ENCODE measurements around the gene FAM107A. TPM values are rescaled to one million over a fixed set of nuclear protein-coding genes. Genes with fewer than 3 reads are reported as not detected.

The FAM107A gene
- total and polyA plus RNA-seq, 8 donors: 4.7 to 55.4 (median 19.9) TPM

- Histone ChIP-seq H3K4me3 (peak overlapping the region; percentile 27 to 34 (median 32)), H3K27ac (peak overlapping the region; percentile 15 to 80 (median 75)), H3K27me3 (no peaks in the 10 kb centered on the region), H3K36me3 (no peaks in the 10 kb centered on the region), H3K9me3 (no peaks in the 10 kb centered on the region), H3K4me1 (peaks cover 5 to 35% (median 19%) of the 10 kb centered on the region in 4 donors)
- intact Hi-C loops (cut with DNase I; ENCODE audit: low total_unique reads): no loop called here
- 60 to 75% (median 68%) methylated on average over 6 of the region's 6 CpGs for WGBS, 5 donors
- no peak for TF ChIP-seq POLR2A (IDR thresholded peaks at IDR 0.05)
- TF ChIP-seq, protein P1, sequence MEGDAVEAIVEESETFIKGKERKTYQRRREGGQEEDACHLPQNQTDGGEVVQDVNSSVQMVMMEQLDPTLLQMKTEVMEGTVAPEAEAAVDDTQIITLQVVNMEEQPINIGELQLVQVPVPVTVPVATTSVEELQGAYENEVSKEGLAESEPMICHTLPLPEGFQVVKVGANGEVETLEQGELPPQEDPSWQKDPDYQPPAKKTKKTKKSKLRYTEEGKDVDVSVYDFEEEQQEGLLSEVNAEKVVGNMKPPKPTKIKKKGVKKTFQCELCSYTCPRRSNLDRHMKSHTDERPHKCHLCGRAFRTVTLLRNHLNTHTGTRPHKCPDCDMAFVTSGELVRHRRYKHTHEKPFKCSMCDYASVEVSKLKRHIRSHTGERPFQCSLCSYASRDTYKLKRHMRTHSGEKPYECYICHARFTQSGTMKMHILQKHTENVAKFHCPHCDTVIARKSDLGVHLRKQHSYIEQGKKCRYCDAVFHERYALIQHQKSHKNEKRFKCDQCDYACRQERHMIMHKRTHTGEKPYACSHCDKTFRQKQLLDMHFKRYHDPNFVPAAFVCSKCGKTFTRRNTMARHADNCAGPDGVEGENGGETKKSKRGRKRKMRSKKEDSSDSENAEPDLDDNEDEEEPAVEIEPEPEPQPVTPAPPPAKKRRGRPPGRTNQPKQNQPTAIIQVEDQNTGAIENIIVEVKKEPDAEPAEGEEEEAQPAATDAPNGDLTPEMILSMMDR (IDR thresholded peaks at IDR 0.05): no peak
- no peak for TF ChIP-seq EP300 (IDR thresholded peaks at IDR 0.05)
- DNase-seq: no peak
Observed at GRCh38 chr3:58576716-58577115, 475 bp downstream of the FAM107A start.

DNA sequence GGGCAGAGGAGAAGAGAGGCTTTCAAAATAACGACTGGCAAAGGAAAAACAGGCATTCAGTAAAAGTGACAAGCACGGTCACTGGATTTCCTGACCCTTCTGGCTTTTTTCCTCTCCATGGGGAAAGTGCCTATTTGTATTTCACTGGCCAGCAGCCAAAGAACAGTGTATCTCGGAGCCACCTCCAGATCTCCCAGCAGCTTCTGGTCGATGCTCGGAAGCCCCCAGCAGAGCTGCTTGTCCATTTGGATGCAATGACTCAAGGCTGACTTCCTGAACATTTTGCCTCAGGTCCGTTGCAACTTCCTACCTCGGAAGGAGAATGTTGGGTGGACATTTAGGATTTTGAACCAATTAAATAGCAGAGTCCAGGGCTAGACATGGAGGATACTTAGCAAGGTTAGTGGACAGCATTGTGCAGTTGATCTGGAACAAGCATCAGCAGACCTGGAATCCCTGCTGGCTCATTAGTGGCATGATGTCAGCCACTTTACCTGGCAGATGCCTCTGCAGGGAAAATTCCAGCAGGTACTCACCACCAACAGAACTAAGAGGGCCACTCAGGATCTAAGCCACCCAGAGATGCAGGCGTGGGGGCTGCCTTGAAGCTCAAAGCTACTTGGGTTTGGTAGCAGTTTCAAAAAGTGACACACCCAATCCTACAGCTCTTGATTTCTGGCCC is 1.1 kb downstream of the FAM107A start:
- Histone ChIP-seq H3K27ac (peak overlapping the region in 4 of 5 donors; percentile 69 to 80 (median 75)), H3K4me3 (peak overlapping the region; percentile 29 to 34 (median 32)), H3K36me3 (no peaks in the 10 kb centered on the region), H3K9me3 (no peaks in the 10 kb centered on the region), H3K27me3 (no peaks in the 10 kb centered on the region), H3K4me1 (peaks cover 5 to 35% (median 19%) of the 10 kb centered on the region in 4 donors)
- intact Hi-C loops (cut with DNase I; ENCODE audit: low total_unique reads): no loop called here
- 36 to 53% (median 52%) methylated on average over 8 of the region's 8 CpGs for WGBS, 5 donors
- TF ChIP-seq, protein P1 (IDR thresholded peaks at IDR 0.05): no peak
- TF ChIP-seq POLR2AphosphoS5 (IDR thresholded peaks at IDR 0.05): peak in 2 of 3 donors; percentile 33 to 38
- no peak for DNase-seq

- WGBS, 5 donors: 82 to 92% (median 87%) methylated on average over 4 of the region's 4 CpGs
- intact Hi-C loops (cut with DNase I; ENCODE audit: low total_unique reads): loop anchor here (5.0 kb wide), 1 partner anchor 53 kb away; no protein-coding TSS in a partner anchor
- TF ChIP-seq POLR2AphosphoS5 (IDR thresholded peaks at IDR 0.05) (no peak), POLR2A (IDR thresholded peaks at IDR 0.05) (no peak), EP300 (IDR thresholded peaks at IDR 0.05) (no peak)
- TF ChIP-seq, protein P1 (IDR thresholded peaks at IDR 0.05): no peak
- H3K27ac ChIP-seq: peak overlapping the region in 1 of 5 donors; percentile 75
- H3K4me3 ChIP-seq: peak overlapping the region in 2 of 4 donors; percentile 14 to 34
- H3K4me1 ChIP-seq: peaks cover 5 to 35% (median 19%) of the 10 kb centered on the region in 4 donors
- no peaks in the 10 kb centered on the region for H3K27me3 ChIP-seq
- DNase-seq: no peak
- no peaks in the 10 kb centered on the region for H3K36me3 ChIP-seq
- no peaks in the 10 kb centered on the region for H3K9me3 ChIP-seq
Observed at GRCh38 chr3:58574682-58575081, 2.5 kb downstream of the FAM107A start.

- 84 to 89% (median 86%) methylated on average over 3 of the region's 3 CpGs for WGBS, 5 donors
- Histone ChIP-seq H3K27ac (no peak overlapping the region), H3K36me3 (no peaks in the 10 kb centered on the region), H3K27me3 (no peaks in the 10 kb centered on the region), H3K4me3 (peak overlapping the region in 1 of 4 donors; percentile 14), H3K4me1 (peaks cover 5 to 35% (median 19%) of the 10 kb centered on the region in 4 donors), H3K9me3 (no peaks in the 10 kb centered on the region)
- TF ChIP-seq, protein P1 (IDR thresholded peaks at IDR 0.05): no peak
- no peak for TF ChIP-seq POLR2A (IDR thresholded peaks at IDR 0.05)
- no peak for TF ChIP-seq POLR2AphosphoS5 (IDR thresholded peaks at IDR 0.05)
- no peak for TF ChIP-seq EP300 (IDR thresholded peaks at IDR 0.05)
- DNase-seq: no peak
- intact Hi-C loops (cut with DNase I; ENCODE audit: low total_unique reads): loop anchor here (5.0 kb wide), 1 partner anchor 53 kb away; no protein-coding TSS in a partner anchor
Observed at GRCh38 chr3:58574106-58574505, 3.1 kb downstream of the FAM107A start.

Measured in stomach (tissue), 9 donors.